ENCODE measurements around the gene ERFE.
"Not testable (repeated sequence)": the region's sequence is repeated elsewhere in the genome, so short reads cannot be mapped to it uniquely, and the experiment has no call there.

Gene ERFE

GRCh38 chr2:238171072-238171431, 12.3 kb downstream of the ERFE start:
- not testable (repeated sequence) for DNase-seq

GRCh38 chr2:238171575-238172187, 12.9 kb downstream of the ERFE start:
- no peak for DNase-seq

- DNase-seq = no peak
Observed at GRCh38 chr2:238172439-238172838, 13.7 kb downstream of the ERFE start.

- DNase-seq = no peak
Observed at GRCh38 chr2:238173692-238174091, 14.9 kb downstream of the ERFE start.

GRCh38 chr2:238174291-238174690, 15.5 kb downstream of the ERFE start:
- no peak for DNase-seq

- DNase-seq = peak; percentile 36
Observed at GRCh38 chr2:238174701-238175100, 15.9 kb downstream of the ERFE start.

GRCh38 chr2:238176613-238177012, 17.8 kb downstream of the ERFE start:
- no peak for DNase-seq

- no peak for DNase-seq
Observed at GRCh38 chr2:238180554-238180953, 21.8 kb downstream of the ERFE start.

GRCh38 chr2:238182362-238182761, 23.6 kb downstream of the ERFE start:
- no peak for DNase-seq

GRCh38 chr2:238183821-238184220, 25.1 kb downstream of the ERFE start:
- DNase-seq = no peak

GRCh38 chr2:238187618-238188548, 29.1 kb downstream of the ERFE start:
- no peak for DNase-seq

GRCh38 chr2:238190445-238190844, 31.7 kb downstream of the ERFE start:
- no peak for DNase-seq

GRCh38 chr2:238202326-238203093, 43.7 kb downstream of the ERFE start:
- no peak for DNase-seq

GRCh38 chr2:238203094-238203972, 44.6 kb downstream of the ERFE start, which contains the start of gene ILKAP:
TSS of gene ILKAP (minus strand) at chr2:238203695. CDS start at chr2:238203553, 142 bp downstream.
- DNase-seq = peak; percentile 58

GRCh38 chr2:238203973-238204683, 45.4 kb downstream of the ERFE start:
- DNase-seq = no peak

GRCh38 chr2:238207006-238207405, 48.2 kb downstream of the ERFE start:
- DNase-seq = no peak

- no peak for DNase-seq
Observed at GRCh38 chr2:238216651-238217184, 57.9 kb downstream of the ERFE start.

Measured in SHP77 treated with DMSO at 0.1 percent for 48 hours (cell line).